ENCODE results near the gene MFAP4. TPM values are rescaled to one million over a fixed set of nuclear protein-coding genes. Genes with fewer than 3 reads are reported as not detected.

The MFAP4 gene
- total RNA-seq, 1 experiment from 2014 or later: 0.52 TPM

- BruUV-seq (replicated peaks): no TSS peak
- peak overlapping the region in 1 of 2 experiments; percentile 2; a peak in 1 of 4 replicates for H3K4me3 ChIP-seq (replicated peaks in 1 of 2; ENCODE audit: low read depth in 1 of 2, low read length in 2 of 2)
- ChIA-PET RAD21 (ENCODE audit: low non-redundant PET in 1 of 2, low total read pairs in 2 of 2, uncharacterized antibody in 2 of 2, unreplicated experiment in 2 of 2) (no interaction called here), CTCF (interaction anchor here (1.1 kb wide), 1 partner anchor 8 kb away, joined by 3 read pairs; no protein-coding TSS in a partner anchor), POLR2A (no interaction called here)
- H3K9ac ChIP-seq (ENCODE audit: low read length): peak overlapping the region; percentile 35
- peak overlapping the region; percentile 70 for H3K27ac ChIP-seq (ENCODE audit: low read depth, low read length)
- no peaks in the 10 kb centered on the region for H3K9me3 ChIP-seq (ENCODE audit: control insufficient read depth in 1 of 2, insufficient read depth in 1 of 2, low read depth in 1 of 2, low read length in 2 of 2)
- peak; percentile 80 for ATAC-seq
- intact Hi-C loops (cut with micrococcal nuclease): no loop called here
- H3K79me2 ChIP-seq (ENCODE audit: insufficient read depth, low read length): no peaks in the 10 kb centered on the region
- peaks cover 26 to 36% of the 10 kb centered on the region in 2 experiments for H3K4me1 ChIP-seq (ENCODE audit: control insufficient read depth in 1 of 2, insufficient read depth in 2 of 2, low read length in 2 of 2)
- 0 out of 4 replicates have a peak, but pooled peaks cover 0 to 3% of the 10 kb centered on the region in 2 experiments for H3K36me3 ChIP-seq (ENCODE audit: control insufficient read depth in 1 of 2, insufficient read depth in 2 of 2, low read length in 2 of 2)
- peak overlapping the region; percentile 65 for H3K4me2 ChIP-seq (ENCODE audit: low read length)
- no peak overlapping the region for H2AFZ ChIP-seq (ENCODE audit: low read depth, low read length, poor library complexity, severe bottlenecking)
- TF ChIP-seq, protein P1, sequence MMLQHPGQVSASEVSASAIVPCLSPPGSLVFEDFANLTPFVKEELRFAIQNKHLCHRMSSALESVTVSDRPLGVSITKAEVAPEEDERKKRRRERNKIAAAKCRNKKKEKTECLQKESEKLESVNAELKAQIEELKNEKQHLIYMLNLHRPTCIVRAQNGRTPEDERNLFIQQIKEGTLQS (IDR thresholded peaks at IDR 0.05): no peak
- TF ChIP-seq CBX3 (IDR thresholded peaks at IDR 0.05; ENCODE audit: low read depth) (peak; percentile 43; the same call in 1 of the 2 replicates), SIN3A (IDR thresholded peaks at IDR 0.05; ENCODE audit: low read depth) (peak; percentile 50; the same call in 1 of the 2 replicates), EGR1 (IDR thresholded peaks at IDR 0.05; ENCODE audit: low read depth) (0 out of 2 replicates have a peak, but pooled peaks have one; percentile 45), POLR2AphosphoS5 (IDR thresholded peaks at IDR 0.05; ENCODE audit: low read depth, low read length) (no peak), FOSL1 (IDR thresholded peaks at IDR 0.05; ENCODE audit: low read depth) (peak; percentile 59), JUND (IDR thresholded peaks at IDR 0.05) (peak; percentile 53)
- TF ChIP-seq, protein P2, sequence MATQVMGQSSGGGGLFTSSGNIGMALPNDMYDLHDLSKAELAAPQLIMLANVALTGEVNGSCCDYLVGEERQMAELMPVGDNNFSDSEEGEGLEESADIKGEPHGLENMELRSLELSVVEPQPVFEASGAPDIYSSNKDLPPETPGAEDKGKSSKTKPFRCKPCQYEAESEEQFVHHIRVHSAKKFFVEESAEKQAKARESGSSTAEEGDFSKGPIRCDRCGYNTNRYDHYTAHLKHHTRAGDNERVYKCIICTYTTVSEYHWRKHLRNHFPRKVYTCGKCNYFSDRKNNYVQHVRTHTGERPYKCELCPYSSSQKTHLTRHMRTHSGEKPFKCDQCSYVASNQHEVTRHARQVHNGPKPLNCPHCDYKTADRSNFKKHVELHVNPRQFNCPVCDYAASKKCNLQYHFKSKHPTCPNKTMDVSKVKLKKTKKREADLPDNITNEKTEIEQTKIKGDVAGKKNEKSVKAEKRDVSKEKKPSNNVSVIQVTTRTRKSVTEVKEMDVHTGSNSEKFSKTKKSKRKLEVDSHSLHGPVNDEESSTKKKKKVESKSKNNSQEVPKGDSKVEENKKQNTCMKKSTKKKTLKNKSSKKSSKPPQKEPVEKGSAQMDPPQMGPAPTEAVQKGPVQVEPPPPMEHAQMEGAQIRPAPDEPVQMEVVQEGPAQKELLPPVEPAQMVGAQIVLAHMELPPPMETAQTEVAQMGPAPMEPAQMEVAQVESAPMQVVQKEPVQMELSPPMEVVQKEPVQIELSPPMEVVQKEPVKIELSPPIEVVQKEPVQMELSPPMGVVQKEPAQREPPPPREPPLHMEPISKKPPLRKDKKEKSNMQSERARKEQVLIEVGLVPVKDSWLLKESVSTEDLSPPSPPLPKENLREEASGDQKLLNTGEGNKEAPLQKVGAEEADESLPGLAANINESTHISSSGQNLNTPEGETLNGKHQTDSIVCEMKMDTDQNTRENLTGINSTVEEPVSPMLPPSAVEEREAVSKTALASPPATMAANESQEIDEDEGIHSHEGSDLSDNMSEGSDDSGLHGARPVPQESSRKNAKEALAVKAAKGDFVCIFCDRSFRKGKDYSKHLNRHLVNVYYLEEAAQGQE (IDR thresholded peaks at IDR 0.05; ENCODE audit: low read depth): no peak
- TF ChIP-seq, protein P3, sequence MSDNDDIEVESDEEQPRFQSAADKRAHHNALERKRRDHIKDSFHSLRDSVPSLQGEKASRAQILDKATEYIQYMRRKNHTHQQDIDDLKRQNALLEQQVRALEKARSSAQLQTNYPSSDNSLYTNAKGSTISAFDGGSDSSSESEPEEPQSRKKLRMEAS (IDR thresholded peaks at IDR 0.05): peak; percentile 50; the same call in 1 of the 2 replicates
- peak; percentile 23 for DNase-seq (ENCODE audit: low read depth, low spot score)
- H3K9me2 ChIP-seq (ENCODE audit: insufficient read depth): no peaks in the 10 kb centered on the region
- no peaks in the 10 kb centered on the region for H4K20me1 ChIP-seq (ENCODE audit: insufficient read depth)
- no peaks in the 10 kb centered on the region for H3K27me3 ChIP-seq (ENCODE audit: insufficient read depth, low read length)
These were observed 40.4 kb downstream of the MFAP4 start for GRCh38 chr17:19346351-19347255.
